SH-SY5Y (cell line): ENCODE results near the gene PFDN1.

Source experiments
- GATA2 ChIP-seq: IDR thresholded peaks from 2 replicates; pipeline ENCODE4 v1.6.1; 2011; ENCODE audit warnings: mild to moderate bottlenecking, low read depth, low read length
- GATA3 ChIP-seq: IDR thresholded peaks from 2 replicates; pipeline ENCODE4 v1.6.1; 2011; ENCODE audit warnings: low read depth, mild to moderate bottlenecking, low read length, moderate library complexity

The PFDN1 gene

GRCh38 chr5:140293849-140294100 is 9.1 kb downstream of the PFDN1 start:
- TF ChIP-seq GATA3 (no peak), GATA2 (no peak)

- TF ChIP-seq GATA2 (no peak), GATA3 (no peak)
These were observed 9.6 kb downstream of the PFDN1 start for GRCh38 chr5:140293091-140293848.

- TF ChIP-seq GATA2 (no peak), GATA3 (no peak)
These were observed 10.5 kb downstream of the PFDN1 start for GRCh38 chr5:140292212-140293036.

DNA sequence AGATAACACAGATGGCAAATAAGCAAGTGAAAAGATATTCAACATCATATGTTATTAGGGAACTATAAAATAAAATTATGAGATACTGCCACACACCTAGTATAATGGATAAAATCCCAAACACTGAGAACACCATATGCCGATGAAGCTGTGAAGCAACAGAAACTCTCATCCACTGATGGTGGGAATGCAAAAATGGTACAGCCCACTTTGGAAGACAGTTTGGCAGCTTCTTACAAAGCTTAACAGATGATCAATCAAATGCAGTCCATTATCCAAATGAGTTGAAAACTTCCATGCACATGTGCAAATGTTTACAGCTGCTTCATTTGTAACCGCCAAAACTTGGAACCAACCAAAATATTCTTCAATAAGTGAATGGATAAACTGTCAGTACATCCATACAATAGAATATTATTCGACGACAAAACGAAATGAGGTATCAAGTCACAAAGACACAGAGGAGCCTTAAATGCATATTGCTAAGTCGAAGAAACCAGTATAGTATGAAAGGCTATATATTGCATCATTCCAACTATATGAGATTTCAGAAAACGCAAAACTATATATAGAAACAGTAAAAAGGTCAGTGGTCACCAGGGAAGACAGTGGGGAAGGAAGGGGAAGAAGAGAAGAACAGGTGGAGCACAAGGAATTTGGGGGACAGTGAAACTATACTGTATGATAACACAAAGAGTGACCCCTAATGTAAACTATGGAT is 14.9 kb downstream of the PFDN1 start:
- TF ChIP-seq GATA3 (no peak), GATA2 (no peak)

GRCh38 chr5:140286424-140286823 is 16.5 kb downstream of the PFDN1 start:
- TF ChIP-seq GATA2 (no peak), GATA3 (no peak)

- TF ChIP-seq GATA2 (no peak), GATA3 (no peak)
These were observed 18.9 kb downstream of the PFDN1 start for GRCh38 chr5:140284013-140284412.

GRCh38 chr5:140282266-140282665 is 20.6 kb downstream of the PFDN1 start:
- TF ChIP-seq GATA3 = no peak
- TF ChIP-seq GATA2 = no peak

DNA sequence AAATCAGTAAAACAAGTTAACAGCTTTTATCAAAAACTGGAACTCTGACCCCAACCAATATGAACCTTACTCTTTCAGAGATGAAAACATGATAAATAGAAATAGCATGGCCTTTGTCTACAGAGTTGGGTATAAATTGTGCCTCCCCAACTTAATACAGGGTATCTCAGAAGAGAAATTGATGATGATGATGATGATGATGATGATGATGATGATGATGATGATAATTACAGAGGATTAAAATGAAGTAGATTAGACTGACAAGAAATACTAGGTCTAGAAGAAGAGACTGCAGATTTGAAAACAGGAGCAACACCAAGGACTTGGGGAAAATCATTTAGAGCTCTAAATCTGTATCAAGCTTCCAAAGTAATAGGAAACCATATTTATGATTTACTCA is 27.1 kb downstream of the PFDN1 start:
- TF ChIP-seq GATA3 (no peak), GATA2 (no peak)

DNA sequence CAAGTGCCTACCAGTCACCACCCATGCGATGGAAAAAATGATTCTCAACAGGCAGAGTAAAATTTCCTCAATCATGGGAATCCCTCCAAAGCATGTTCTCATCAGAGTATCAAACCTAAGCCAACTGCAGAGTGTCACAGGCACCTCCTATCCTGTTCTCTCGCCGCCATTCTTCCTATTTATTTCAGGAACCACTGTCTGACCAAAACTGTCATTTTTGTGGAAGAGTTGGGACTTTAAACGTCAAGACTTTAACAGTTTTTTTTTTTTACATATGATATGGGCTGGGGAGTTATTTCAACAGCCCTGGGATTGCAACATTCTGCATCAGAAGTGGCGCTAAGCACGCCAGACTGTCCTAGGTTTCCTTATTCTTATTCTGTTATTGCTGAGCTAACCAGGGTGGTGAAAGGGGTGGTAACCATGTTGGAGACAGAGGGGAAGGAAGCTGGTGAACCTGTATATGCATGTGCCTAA is 29.5 kb downstream of the PFDN1 start:
- TF ChIP-seq GATA3 = no peak
- TF ChIP-seq GATA2 = no peak

DNA sequence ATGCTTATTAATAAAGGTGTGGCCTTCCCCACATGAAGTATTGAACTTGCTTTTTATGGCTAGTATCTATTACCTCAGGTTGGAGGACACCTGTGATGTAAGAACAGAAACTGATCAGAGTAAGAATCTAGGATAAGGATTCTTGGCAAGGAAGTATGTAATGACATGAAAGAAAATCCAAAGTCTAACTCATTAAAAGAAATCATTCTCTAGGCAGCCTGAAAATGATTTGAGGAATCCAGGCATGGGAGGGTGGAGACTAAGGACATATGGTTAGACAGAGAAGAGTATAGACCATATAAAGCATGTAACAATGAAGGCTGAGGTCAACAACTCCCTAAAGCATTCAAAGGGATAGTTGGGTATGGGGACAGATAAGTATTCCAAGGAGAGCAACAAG is 32.9 kb downstream of the PFDN1 start:
- TF ChIP-seq GATA3 (no peak), GATA2 (no peak)

- no peak for TF ChIP-seq GATA2
- TF ChIP-seq GATA3 = no peak
These were observed 35.3 kb downstream of the PFDN1 start for GRCh38 chr5:140267559-140268018.

DNA sequence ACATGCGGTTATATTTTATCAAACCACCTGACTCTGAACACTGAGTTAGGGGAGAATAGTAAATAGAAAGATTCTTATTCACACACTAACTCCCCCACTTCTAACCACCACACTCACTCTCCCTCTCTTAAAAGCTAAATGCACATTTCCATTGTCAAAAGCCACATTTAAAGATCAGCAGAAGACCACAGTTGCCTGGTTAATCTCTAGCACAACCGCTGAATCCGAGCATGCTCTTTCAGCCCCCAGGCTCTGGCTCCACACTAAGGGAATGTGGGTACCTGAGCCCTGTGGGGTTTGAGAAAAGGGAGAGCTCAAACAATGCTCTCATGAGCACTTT is 35.7 kb downstream of the PFDN1 start:
- TF ChIP-seq GATA2 = no peak
- no peak for TF ChIP-seq GATA3

DNA sequence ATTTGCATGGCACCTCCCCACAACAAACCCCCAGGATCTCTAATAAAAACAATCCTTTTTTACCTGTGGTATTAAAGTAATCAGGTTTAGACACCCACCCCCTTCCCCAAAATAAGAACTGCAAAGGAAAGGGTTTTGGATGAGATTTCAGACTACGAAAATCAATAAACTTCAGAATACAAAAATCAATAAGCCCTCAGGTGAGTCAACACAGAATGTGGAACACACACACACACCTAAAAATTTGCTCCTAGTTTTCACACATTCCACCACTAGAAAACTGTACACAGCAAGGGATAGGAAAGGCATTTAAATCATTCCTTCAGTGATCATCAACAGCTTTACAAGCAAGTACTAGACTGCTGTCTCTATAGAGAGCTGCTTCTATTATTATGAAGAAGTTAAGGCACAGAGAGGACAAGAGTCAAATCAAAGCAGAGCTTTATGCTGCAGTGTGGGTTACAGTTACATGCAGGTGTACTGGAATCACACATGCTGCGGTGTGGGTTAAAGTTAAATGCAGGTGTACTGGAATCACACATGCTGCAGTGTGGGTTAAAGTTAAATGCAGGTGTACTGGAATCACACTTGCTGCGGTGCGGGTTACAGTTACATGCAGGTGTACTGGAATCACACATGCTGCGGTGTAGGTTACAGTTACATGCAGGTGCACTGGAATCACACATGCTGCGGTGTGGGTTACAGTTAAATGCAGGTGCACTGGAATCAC is 36.3 kb downstream of the PFDN1 start:
- no peak for TF ChIP-seq GATA2
- no peak for TF ChIP-seq GATA3

DNA sequence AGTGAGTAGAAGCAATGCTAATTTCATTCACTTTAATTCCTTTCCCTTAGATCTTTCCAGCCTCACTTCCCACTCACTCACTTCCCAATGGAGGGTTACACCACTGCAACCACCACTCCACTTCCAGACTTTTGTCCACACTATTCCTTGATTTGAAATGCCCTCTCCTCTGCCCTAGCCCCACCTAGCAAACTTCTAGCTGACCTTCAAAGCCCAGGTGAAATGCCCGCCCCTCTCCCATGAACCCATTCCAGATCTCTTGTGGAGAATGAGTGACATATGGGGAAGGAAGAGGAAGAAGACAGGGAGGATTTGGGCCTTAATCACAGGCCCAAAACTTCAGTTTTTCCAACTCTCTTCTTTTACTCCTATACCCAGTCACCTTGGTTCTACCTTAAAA is 37.1 kb downstream of the PFDN1 start:
- TF ChIP-seq GATA3 (no peak), GATA2 (no peak)

DNA sequence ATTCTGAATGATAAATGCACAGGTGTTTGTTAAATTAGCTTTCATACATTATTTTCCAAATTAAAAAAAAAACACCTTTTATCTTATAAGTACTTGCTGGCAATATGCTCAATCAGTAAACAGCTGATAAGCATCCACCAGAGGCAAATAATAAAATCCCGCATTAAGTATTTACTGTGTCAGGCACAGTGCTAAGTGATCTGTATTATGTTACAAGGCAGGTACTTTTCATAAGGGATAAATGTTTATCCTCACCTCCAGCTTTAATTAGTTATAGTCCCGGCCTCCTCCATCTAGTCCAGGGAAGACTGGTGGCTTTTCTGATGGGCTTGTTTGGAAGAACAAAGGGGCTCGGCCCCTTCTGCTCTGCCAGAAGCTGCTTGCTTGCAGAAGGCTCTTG is 40.1 kb downstream of the PFDN1 start:
- TF ChIP-seq GATA3 = no peak
- TF ChIP-seq GATA2 = no peak
